Lower lobe of right lung (tissue), 2 donors: ENCODE measurements around the gene MUC5AC. TPM values are rescaled to one million over a fixed set of nuclear protein-coding genes. Genes with fewer than 3 reads are reported as not detected.
"Not testable (repeated sequence)": the region's sequence is repeated elsewhere in the genome, so short reads cannot be mapped to it uniquely, and the experiment has no call there.

ENCODE experiments used
- ATAC-seq, 2 donors: fragments of 200-7000 bp; cut with Tn5 transposase; one replicate each; pipeline ENCODE4 v1.9.1; 2020 to 2022; ENCODE audit warnings: mild to moderate bottlenecking in 2 of 2, moderate library complexity in 2 of 2
- DNase-seq: peaks from one replicate; pipeline ENCODE4 v3.0.0-alpha.2; 2020
- H3K27ac ChIP-seq: fragments of 200-600 bp; one replicate; pipeline ENCODE4 v1.8.0; 2022
- H3K27me3 ChIP-seq: fragments of 200-600 bp; one replicate; pipeline ENCODE4 v1.8.0; 2022; ENCODE audit warnings: low read depth
- H3K36me3 ChIP-seq: fragments of 200-600 bp; one replicate; pipeline ENCODE4 v1.8.0; 2022; ENCODE audit warnings: mild to moderate bottlenecking
- H3K4me1 ChIP-seq: fragments of 200-600 bp; one replicate; pipeline ENCODE4 v1.8.0; 2022
- H3K4me3 ChIP-seq: fragments of 200-600 bp; one replicate; pipeline ENCODE4 v1.8.0; 2022; ENCODE audit warnings: mild to moderate bottlenecking
- H3K9me3 ChIP-seq: fragments of 200-600 bp; one replicate; pipeline ENCODE4 v1.8.0; 2022
- intact Hi-C: fragments of 100-400 bp; cut with DNase I; formaldehyde crosslinking; loops from one replicate; pipeline ENCODE4 v1.11.0; 2022
- total RNA-seq: library from RNA; stranded (reverse); fragmentation: NEBNext Ultra II Directional; extraction: Animal tissue kit (Norgen Biotek cat#: 25700); gene quantifications from one replicate; pipeline ENCODE4 v1.2.1, GENCODE V29; 2021
- TF ChIP-seq, protein P1 (sequence below): fragments of 200-600 bp; IDR thresholded peaks from one replicate; pipeline ENCODE4 v1.8.0; 2022; ENCODE audit warnings: antibody characterized with exemption, mild to moderate bottlenecking
- donor health status: DM: no; HTN: yes; CAD: no; lungs with severe emphysema.

MUC5AC gene
- total RNA-seq, 1 donor from 2014 or later, result 0.35 TPM

DNA sequence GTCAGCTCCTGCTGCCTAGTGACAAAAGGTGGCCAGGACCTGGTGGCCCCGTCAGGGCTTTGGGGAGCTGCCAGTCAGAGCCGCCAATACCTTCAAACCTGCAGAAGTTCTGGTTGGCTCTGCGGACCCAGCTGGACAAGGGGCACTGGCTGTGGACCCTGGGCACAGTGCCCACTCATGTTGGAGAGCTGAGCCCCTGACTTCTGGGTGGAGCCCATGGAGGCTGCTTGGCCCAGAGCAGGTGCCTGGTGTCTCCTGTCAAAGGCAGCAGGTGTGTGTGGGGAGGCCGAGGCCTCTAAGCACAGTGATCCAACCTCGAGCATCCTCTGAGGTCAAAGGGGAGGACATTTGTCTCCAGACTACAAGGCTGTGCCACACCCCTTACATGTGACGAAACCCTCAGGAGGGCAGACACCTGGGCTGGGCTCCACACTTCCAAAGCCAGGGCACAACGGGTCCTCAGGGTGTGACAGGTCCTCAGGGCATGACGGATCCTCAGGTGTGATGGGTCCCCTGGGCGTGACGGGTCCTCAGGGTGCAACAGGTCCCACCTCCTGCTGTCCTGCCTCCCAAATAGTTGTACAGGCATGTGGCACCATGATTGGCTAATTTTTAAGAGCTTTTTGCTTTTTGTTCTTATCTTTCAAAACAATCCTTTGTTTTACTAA lies 46.1 kb upstream of the MUC5AC start:
- intact Hi-C loops, result no loop called here
- TF ChIP-seq, protein P1, sequence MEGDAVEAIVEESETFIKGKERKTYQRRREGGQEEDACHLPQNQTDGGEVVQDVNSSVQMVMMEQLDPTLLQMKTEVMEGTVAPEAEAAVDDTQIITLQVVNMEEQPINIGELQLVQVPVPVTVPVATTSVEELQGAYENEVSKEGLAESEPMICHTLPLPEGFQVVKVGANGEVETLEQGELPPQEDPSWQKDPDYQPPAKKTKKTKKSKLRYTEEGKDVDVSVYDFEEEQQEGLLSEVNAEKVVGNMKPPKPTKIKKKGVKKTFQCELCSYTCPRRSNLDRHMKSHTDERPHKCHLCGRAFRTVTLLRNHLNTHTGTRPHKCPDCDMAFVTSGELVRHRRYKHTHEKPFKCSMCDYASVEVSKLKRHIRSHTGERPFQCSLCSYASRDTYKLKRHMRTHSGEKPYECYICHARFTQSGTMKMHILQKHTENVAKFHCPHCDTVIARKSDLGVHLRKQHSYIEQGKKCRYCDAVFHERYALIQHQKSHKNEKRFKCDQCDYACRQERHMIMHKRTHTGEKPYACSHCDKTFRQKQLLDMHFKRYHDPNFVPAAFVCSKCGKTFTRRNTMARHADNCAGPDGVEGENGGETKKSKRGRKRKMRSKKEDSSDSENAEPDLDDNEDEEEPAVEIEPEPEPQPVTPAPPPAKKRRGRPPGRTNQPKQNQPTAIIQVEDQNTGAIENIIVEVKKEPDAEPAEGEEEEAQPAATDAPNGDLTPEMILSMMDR, result no peak
- Histone ChIP-seq H3K4me3 (no peak overlapping the region), H3K4me1 (no peaks in the 10 kb centered on the region), H3K27me3 (peaks cover 21% of the 10 kb centered on the region), H3K36me3 (no peaks in the 10 kb centered on the region), H3K27ac (no peak overlapping the region), H3K9me3 (no peaks in the 10 kb centered on the region)
- DNase-seq (peak; percentile 26), ATAC-seq (no peak)

DNA sequence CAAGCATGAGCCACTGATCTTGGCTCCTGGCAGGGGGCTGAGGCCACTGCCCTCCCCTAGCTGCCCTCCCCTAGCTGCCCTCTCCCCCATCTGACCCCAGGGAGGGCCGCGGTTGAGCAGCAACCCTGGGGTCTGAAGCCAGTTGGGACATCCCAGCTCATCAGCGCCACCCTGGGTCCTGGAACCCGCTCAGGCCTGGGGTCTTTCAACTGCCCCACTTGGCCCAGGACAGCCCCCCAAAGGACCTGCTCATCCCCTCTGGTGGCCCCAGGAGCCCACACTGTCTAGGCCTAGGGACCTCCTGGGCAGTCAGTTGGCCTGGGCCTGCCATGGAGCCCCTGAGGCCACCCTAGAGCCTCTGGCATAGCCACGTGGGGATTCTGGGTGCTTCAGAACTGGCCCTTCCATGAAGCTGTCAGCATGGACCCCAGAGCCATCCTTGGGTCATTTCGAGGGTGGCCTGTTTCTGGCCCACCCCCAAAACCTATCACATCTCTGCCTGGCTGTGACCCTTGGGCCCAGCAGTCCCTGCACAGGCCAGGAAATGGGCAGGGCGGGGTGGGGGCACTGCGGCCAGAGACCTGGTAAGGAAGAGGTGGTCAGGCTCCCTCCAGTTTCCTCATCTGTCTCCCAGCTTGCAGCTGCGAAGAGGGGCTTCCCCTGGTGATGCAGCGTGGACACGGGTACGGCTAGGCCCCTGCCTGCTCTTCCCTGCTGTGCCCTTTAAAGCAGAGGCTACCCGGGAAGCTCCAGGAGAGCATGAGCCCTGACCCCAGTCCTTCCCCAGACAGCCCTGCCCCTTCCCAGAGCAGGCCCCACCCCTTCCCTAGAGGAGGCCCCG lies 45.2 kb upstream of the MUC5AC start:
- DNase-seq, result peak; percentile 33
- intact Hi-C loops, result no loop called here
- Histone ChIP-seq H3K27ac (no peak overlapping the region), H3K36me3 (no peaks in the 10 kb centered on the region), H3K27me3 (peaks cover 18% of the 10 kb centered on the region), H3K4me3 (no peak overlapping the region), H3K9me3 (no peaks in the 10 kb centered on the region), H3K4me1 (no peaks in the 10 kb centered on the region)
- no peak for ATAC-seq
- TF ChIP-seq, protein P1, result no peak

DNA sequence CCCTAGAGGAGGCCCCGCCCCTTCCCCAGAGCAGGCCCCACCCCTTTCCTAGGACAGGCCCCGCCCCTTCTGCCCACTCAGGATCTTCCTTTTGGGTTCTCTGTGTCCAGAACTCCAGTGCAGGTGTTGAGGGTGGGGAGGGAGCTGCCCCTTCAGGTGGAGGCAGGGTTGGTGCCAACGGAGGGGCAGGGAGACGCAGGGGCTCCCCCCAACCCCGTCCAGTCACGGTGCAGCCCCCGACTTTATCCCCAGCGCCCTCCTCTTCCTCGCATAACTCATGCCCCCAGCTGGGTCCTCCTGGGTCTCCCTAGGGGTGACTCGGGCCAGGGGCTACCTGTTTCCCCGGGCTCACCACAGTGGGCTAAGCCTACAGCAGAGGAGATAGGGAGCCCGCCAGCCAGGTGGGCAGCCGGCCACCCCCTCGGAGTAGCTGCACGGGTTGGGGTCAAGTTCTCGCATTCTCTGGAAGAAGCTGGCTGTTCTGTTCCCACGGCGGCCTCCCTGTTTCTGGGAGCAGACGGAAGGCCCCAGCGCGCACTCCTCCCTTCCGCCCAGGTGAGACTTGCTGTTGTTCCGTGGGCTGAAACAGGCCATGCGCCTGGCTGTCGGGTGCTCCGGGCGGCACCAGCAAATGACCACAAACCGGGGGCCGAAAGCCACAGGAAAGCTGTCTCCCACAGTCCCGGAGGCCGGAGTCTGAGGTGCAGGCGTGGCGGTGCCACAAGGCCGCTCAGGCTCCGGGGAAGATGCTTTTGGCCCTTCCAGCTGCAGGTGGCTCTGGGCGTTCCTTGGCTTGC lies 44.1 kb upstream of the MUC5AC start:
- DNase-seq (no peak), ATAC-seq (no peak)
- Histone ChIP-seq H3K36me3 (no peaks in the 10 kb centered on the region), H3K27ac (no peak overlapping the region), H3K4me3 (no peak overlapping the region), H3K27me3 (peaks cover 8% of the 10 kb centered on the region), H3K4me1 (no peaks in the 10 kb centered on the region), H3K9me3 (no peaks in the 10 kb centered on the region)
- TF ChIP-seq, protein P1, result no peak
- intact Hi-C loops, result no loop called here

DNA sequence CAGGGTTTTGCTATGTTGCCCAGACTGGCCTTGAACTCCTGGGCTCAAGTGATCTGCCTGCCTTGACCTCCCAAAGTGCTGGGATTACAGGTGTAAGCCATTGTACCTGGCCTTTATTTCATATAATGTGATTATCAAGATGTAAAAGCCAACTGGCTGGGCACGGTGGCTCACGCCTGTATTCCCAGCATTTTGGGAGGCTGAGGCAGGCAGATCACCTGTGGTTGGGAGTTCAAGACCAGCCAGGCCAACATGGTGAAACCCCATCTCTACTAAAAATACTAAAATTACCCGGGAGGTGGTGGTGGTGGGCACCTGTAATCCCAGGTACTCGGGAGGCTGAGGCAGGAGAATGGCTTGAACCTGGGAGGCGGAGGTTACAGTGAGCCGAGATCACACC lies 42.5 kb upstream of the MUC5AC start:
- H3K27me3 ChIP-seq, H3K27ac ChIP-seq, H3K4me3 ChIP-seq, H3K9me3 ChIP-seq, DNase-seq, ATAC-seq, H3K36me3 ChIP-seq, H3K4me1 ChIP-seq, intact Hi-C loops: not testable (repeated sequence)

DNA sequence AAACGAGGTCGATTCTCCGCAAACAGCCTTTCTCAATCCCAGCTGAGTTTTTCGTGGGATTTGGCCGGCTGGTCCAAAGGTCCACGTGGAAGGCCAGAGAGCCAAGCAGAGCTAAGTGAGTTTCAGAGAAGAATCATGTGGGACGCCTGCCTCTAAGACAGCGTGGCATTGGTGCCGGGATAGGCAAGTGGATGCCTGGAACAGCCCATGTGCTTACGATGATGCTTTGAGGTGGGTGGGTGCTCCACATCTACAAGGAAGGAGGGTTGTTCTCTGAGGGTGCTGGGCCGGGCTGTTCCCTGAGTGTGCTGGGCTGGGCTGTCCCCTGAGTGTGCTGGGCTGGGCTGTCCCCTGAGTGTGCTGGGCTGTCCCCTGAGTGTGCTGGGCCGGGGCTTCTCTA lies 41.6 kb upstream of the MUC5AC start:
- ATAC-seq, result no peak
- intact Hi-C loops, result no loop called here

More for the DNA sequence above, 41.6 kb upstream of the MUC5AC start:
- Histone ChIP-seq H3K27me3 (peaks cover 11% of the 10 kb centered on the region), H3K9me3 (no peaks in the 10 kb centered on the region), H3K27ac (no peak overlapping the region), H3K4me3 (no peak overlapping the region), H3K4me1 (no peaks in the 10 kb centered on the region), H3K36me3 (no peaks in the 10 kb centered on the region)
- TF ChIP-seq, protein P1, result no peak
- no peak for DNase-seq
